IMR-90 (cell line): ENCODE measurements around the gene PPP2R2D. TPM values are rescaled to one million over a fixed set of nuclear protein-coding genes. Genes with fewer than 3 reads are reported as not detected.

ENCODE experiments used
- ATAC-seq: fragments of 200-7000 bp; cut with Tn5 transposase; 2 replicates; pipeline ENCODE4 v1.9.1; 2020; ENCODE audit warnings: low read depth, mild to moderate bottlenecking, moderate library complexity
- BruUV-seq: library from RNA; stranded (reverse); fragments of 400-500 nt; replicated peaks from 2 replicates; lab custom pipeline; 2021; lab: Mats Ljungman, UMichigan
- CTCF ChIA-PET: fragments of 300-600 bp; formaldehyde crosslinking; extraction: SDS; loops from one replicate; lab custom pipeline; 2021; ENCODE audit warnings: antibody characterized with exemption; lab: Yijun Ruan, JAX
- POLR2A ChIA-PET: fragments of 300-600 bp; sonication (Branson Sonifier 250); formaldehyde crosslinking; loops from one replicate; lab custom pipeline; 2022; ENCODE audit warnings: antibody characterized with exemption; ENCODE audit not compliant: unreplicated experiment; lab: Charles Lee
- DNase-seq: peaks from one replicate; pipeline ENCODE4 v3.0.0; 2013
- H2AFZ ChIP-seq: replicated peaks from 2 replicates; pipeline ENCODE3; 2013; ENCODE audit warnings: low read length, mild to moderate bottlenecking; ENCODE audit not compliant: poor library complexity
- H2AK5ac ChIP-seq: 2 replicates; pipeline ENCODE4 v1.6.1; 2013; ENCODE audit warnings: low read depth, low read length, inconsistent platforms
- H2AK9ac ChIP-seq: replicated peaks from 2 replicates; pipeline ENCODE3; 2013; ENCODE audit warnings: mild to moderate bottlenecking, low read depth, low read length, moderate library complexity; ENCODE audit not compliant: poor library complexity
- H2BK120ac ChIP-seq: 2 replicates; pipeline ENCODE4 v1.6.1; 2013; ENCODE audit warnings: low read depth, low read length, inconsistent platforms
- H2BK15ac ChIP-seq: 3 replicates; pipeline ENCODE4 v1.6.1; 2013; ENCODE audit warnings: low read depth, low read length, inconsistent platforms
- H2BK20ac ChIP-seq: 2 replicates; pipeline ENCODE4 v1.6.1; 2013; ENCODE audit warnings: low read depth, mild to moderate bottlenecking, inconsistent platforms, low read length, moderate library complexity
- H2BK5ac ChIP-seq: 2 replicates; pipeline ENCODE4 v1.6.1; 2013; ENCODE audit warnings: mild to moderate bottlenecking, low read depth, low read length, inconsistent platforms; ENCODE audit not compliant: poor library complexity, severe bottlenecking
- H3K14ac ChIP-seq: replicated peaks from 2 replicates; pipeline ENCODE4 v1.6.1; 2013; ENCODE audit warnings: low read depth, low read length, inconsistent platforms
- H3K18ac ChIP-seq: 2 replicates; pipeline ENCODE4 v1.6.1; 2013; ENCODE audit warnings: low read depth, low read length, control low read depth
- H3K23ac ChIP-seq: 2 replicates; pipeline ENCODE4 v1.6.1; 2013; ENCODE audit warnings: low read depth, low read length, inconsistent platforms
- H3K27ac ChIP-seq: 2 replicates; pipeline ENCODE4 v1.5.1; 2013; ENCODE audit warnings: mild to moderate bottlenecking, control low read depth, low read length; ENCODE audit not compliant: insufficient read depth
- H3K27me3 ChIP-seq: 2 replicates; pipeline ENCODE4 v1.6.1; 2013; ENCODE audit warnings: low read length; ENCODE audit not compliant: control insufficient read depth, insufficient read depth
- H3K36me3 ChIP-seq: 2 replicates; pipeline ENCODE4 v1.6.1; 2013; ENCODE audit warnings: low read length, mixed read lengths; ENCODE audit not compliant: control insufficient read depth, insufficient read depth
- H3K4ac ChIP-seq: 2 replicates; pipeline ENCODE4 v1.6.1; 2013; ENCODE audit warnings: low read depth, low read length, inconsistent platforms
- H3K4me1 ChIP-seq: 2 replicates; pipeline ENCODE4 v1.6.1; 2013; ENCODE audit warnings: low read length, mixed read lengths; ENCODE audit not compliant: control insufficient read depth, insufficient read depth
- H3K4me2 ChIP-seq: 2 replicates; pipeline ENCODE4 v1.6.1; 2013; ENCODE audit warnings: low read depth, mild to moderate bottlenecking, control low read depth, low read length, moderate library complexity
- H3K4me3 ChIP-seq: 2 replicates; pipeline ENCODE4 v1.5.1; 2013; ENCODE audit warnings: low read depth, mild to moderate bottlenecking, control low read depth, low read length, moderate library complexity; ENCODE audit not compliant: insufficient read depth
- H3K56ac ChIP-seq: 2 replicates; pipeline ENCODE4 v1.6.1; 2013; ENCODE audit warnings: low read length, inconsistent platforms; ENCODE audit not compliant: insufficient read depth; ENCODE audit errors: extremely low read depth
- H3K79me1 ChIP-seq, 2 experiments: 2 replicates each; pipeline ENCODE4 v1.6.1; 2013; ENCODE audit warnings: low read length in 2 of 2, inconsistent platforms in 1 of 2, low read depth in 1 of 2
- H3K9ac ChIP-seq: 2 replicates; pipeline ENCODE4 v1.6.1; 2013; ENCODE audit warnings: low read depth, low read length, control low read depth
- H3K9me1 ChIP-seq: 2 replicates; pipeline ENCODE4 v1.6.1; 2013; ENCODE audit warnings: low read length, inconsistent platforms; ENCODE audit not compliant: insufficient read depth
- H3K9me3 ChIP-seq: 2 replicates; pipeline ENCODE4 v1.6.1; 2013; ENCODE audit warnings: low read length; ENCODE audit not compliant: control insufficient read depth, insufficient read depth
- H4K20me1 ChIP-seq: 2 replicates; pipeline ENCODE4 v1.6.1; 2013; ENCODE audit warnings: low read length, inconsistent platforms; ENCODE audit not compliant: insufficient read depth
- H4K5ac ChIP-seq: 2 replicates; pipeline ENCODE4 v1.6.1; 2013; ENCODE audit warnings: mild to moderate bottlenecking, low read depth, low read length, control low read depth
- H4K8ac ChIP-seq, 2 experiments: 2 replicates each; pipeline ENCODE4 v1.6.1; 2013; ENCODE audit warnings: low read depth in 2 of 2, low read length in 2 of 2, control low read depth in 1 of 2, inconsistent platforms in 1 of 2
- H4K91ac ChIP-seq: 2 replicates; pipeline ENCODE4 v1.6.1; 2013; ENCODE audit warnings: low read depth, low read length, inconsistent platforms; ENCODE audit not compliant: insufficient read depth
- BHLHE40 ChIP-seq: fragments of 150-350 bp; IDR thresholded peaks from 2 replicates; pipeline ENCODE4 v1.6.1; 2016; ENCODE audit warnings: mild to moderate bottlenecking, low read depth, low read length
- CEBPB ChIP-seq: IDR thresholded peaks from 2 replicates; pipeline ENCODE4 v1.6.1; 2012; ENCODE audit warnings: low read depth, low read length, improper control_type of control experiment
- CHD1 ChIP-seq: IDR thresholded peaks from 2 replicates; pipeline ENCODE4 v1.6.1; 2012; ENCODE audit warnings: low read depth, low read length, improper control_type of control experiment
- CTCF ChIP-seq: conservative IDR thresholded peaks from 2 replicates; pipeline ENCODE4 v1.5.1; 2012; ENCODE audit warnings: mild to moderate bottlenecking, low read depth, low read length, improper control_type of control experiment
- ELK1 ChIP-seq: fragments of 150-350 bp; IDR thresholded peaks from 2 replicates; pipeline ENCODE4 v1.6.1; 2016; ENCODE audit warnings: low read depth, mild to moderate bottlenecking, low read length, moderate library complexity, borderline replicate concordance
- FOS ChIP-seq: fragments of 150-350 bp; IDR thresholded peaks from 2 replicates; pipeline ENCODE4 v1.6.1; 2016; ENCODE audit warnings: low read depth, low read length
- MAFK ChIP-seq: IDR thresholded peaks from 2 replicates; pipeline ENCODE4 v1.6.1; 2012; ENCODE audit warnings: low read depth, low read length, improper control_type of control experiment
- MAZ ChIP-seq: IDR thresholded peaks from 2 replicates; pipeline ENCODE4 v1.6.1; 2012; ENCODE audit warnings: low read depth, mild to moderate bottlenecking, low read length, improper control_type of control experiment, moderate library complexity, borderline replicate concordance
- MXI1 ChIP-seq: IDR thresholded peaks from 2 replicates; pipeline ENCODE4 v1.6.1; 2012; ENCODE audit warnings: low read depth, mild to moderate bottlenecking, low read length, moderate library complexity, borderline replicate concordance
- NFE2L2 ChIP-seq: fragments of 150-350 bp; IDR thresholded peaks from 2 replicates; pipeline ENCODE4 v1.6.1; 2016; ENCODE audit warnings: low read depth, mild to moderate bottlenecking, low read length
- POLR2A ChIP-seq: IDR thresholded peaks from 2 replicates; pipeline ENCODE4 v1.6.1; 2012; ENCODE audit warnings: mild to moderate bottlenecking, low read depth, low read length
- RAD21 ChIP-seq: IDR thresholded peaks from 2 replicates; pipeline ENCODE4 v1.6.1; 2012; ENCODE audit warnings: low read length, improper control_type of control experiment
- RCOR1 ChIP-seq: IDR thresholded peaks from 2 replicates; pipeline ENCODE4 v1.6.1; 2012; ENCODE audit warnings: mild to moderate bottlenecking, low read length, improper control_type of control experiment; ENCODE audit not compliant: insufficient replicate concordance
- RFX5 ChIP-seq: IDR thresholded peaks from 2 replicates; pipeline ENCODE4 v1.8.0; 2012; ENCODE audit warnings: low read depth, mild to moderate bottlenecking, low read length, moderate library complexity
- SMC3 ChIP-seq: fragments of 150-350 bp; IDR thresholded peaks from 2 replicates; pipeline ENCODE4 v1.6.1; 2016; ENCODE audit warnings: low read depth, mild to moderate bottlenecking, antibody characterized with exemption, low read length, moderate library complexity
- USF2 ChIP-seq: fragments of 150-350 bp; IDR thresholded peaks from 2 replicates; pipeline ENCODE4 v1.6.1; 2017; ENCODE audit warnings: mild to moderate bottlenecking, antibody characterized with exemption, low read length, low read depth
- WGBS, 2 experiments: methylation state at CpG; one replicate each; pipeline versions ENCODE4 v1.1.5 to v1.1.7; 2013; ENCODE audit warnings: missing lambda C conversion rate in 2 of 2; ENCODE audit not compliant: insufficient read length in 1 of 2; ENCODE audit errors: extremely low coverage in 2 of 2; 5-methylcytosine and 5-hydroxymethylcytosine counted together
- dilution Hi-C: fragments of 300-500 bp; cut with HindIII; formaldehyde crosslinking; loops from one replicate; pipeline ENCODE4 v1.14.3; 2018; ENCODE audit warnings: low sequenced_read_pairs; ENCODE audit not compliant: unreplicated experiment
- in situ Hi-C: fragments of 300-500 bp; cut with MboI; formaldehyde crosslinking; loops from 3 replicates; pipeline ENCODE4 v1.14.3; 2019; ENCODE audit warnings: low sequenced_read_pairs, inconsistent platforms, mixed read lengths
- intact Hi-C: fragments of 100-400 bp; cut with micrococcal nuclease; formaldehyde crosslinking; loops from 2 replicates; pipeline ENCODE4 v1.10.0; 2022
- polyA plus RNA-seq, 3 experiments: library from polyadenylated mRNA; depleted of rRNA; stranded (reverse); fragments of >200 nt; gene quantifications; 2 replicates each; pipeline ENCODE4 v1.2.3, GENCODE V29; 2012; ENCODE audit warnings: low replicate concordance in 1 of 3
- total RNA-seq: library from RNA; depleted of rRNA; stranded (reverse); fragments of >200 nt; gene quantifications from 2 replicates; pipeline ENCODE4 v1.2.3, GENCODE V29; 2012

The PPP2R2D gene
- total and polyA plus RNA-seq, 2 of the 4 experiments (the other 2 are of a cell fraction): 22.8 to 23.8 TPM

GRCh38 chr10:131895116-131895515 is 5.7 kb upstream of the PPP2R2D start:
- Histone ChIP-seq H4K91ac (no peak overlapping the region), H3K4me2 (no peak overlapping the region), H4K8ac (no peak overlapping the region), H3K27ac (no peak overlapping the region), H2BK5ac (no peak overlapping the region), H3K4me3 (no peak overlapping the region), H3K23ac (no peak overlapping the region), H3K4me1 (no peaks in the 10 kb centered on the region), H2BK15ac (no peak overlapping the region), H3K79me1 (no peaks in the 10 kb centered on the region), H3K18ac (no peak overlapping the region), H3K36me3 (no peaks in the 10 kb centered on the region), H2AK5ac (no peak overlapping the region), H2AFZ (no peak overlapping the region), H3K27me3 (peaks cover 62% of the 10 kb centered on the region), H3K14ac (no peak overlapping the region), H4K5ac (no peak overlapping the region), H3K56ac (no peak overlapping the region), H2BK20ac (no peak overlapping the region), H3K4ac (no peak overlapping the region), H2AK9ac (no peak overlapping the region), H3K9me3 (no peaks in the 10 kb centered on the region; the same call in 1 of the 2 replicates), H2BK120ac (no peak overlapping the region), H3K9ac (no peak overlapping the region), H3K9me1 (no peaks in the 10 kb centered on the region), H4K20me1 (no peaks in the 10 kb centered on the region)
- ATAC-seq (no peak), DNase-seq (no peak)
- ChIA-PET POLR2A (no interaction called here), CTCF (interaction anchor here (0.8 kb wide), 1 partner anchor 128 kb away, joined by 4 read pairs; no protein-coding TSS in a partner anchor)
- intact Hi-C loops: no loop called here
- in situ Hi-C loops: no loop called here
- TF ChIP-seq USF2: no peak
- TF ChIP-seq SMC3: no peak
- TF ChIP-seq CTCF: no peak
- no peak for TF ChIP-seq NFE2L2
- TF ChIP-seq BHLHE40: no peak
- no peak for TF ChIP-seq MAFK
- no peak for TF ChIP-seq FOS
- no peak for TF ChIP-seq MAZ
- TF ChIP-seq ELK1: no peak
- no peak for TF ChIP-seq RAD21
- TF ChIP-seq MXI1: no peak
- no peak for TF ChIP-seq CHD1
- TF ChIP-seq RFX5: no peak
- TF ChIP-seq RCOR1: no peak
- no peak for TF ChIP-seq POLR2A
- TF ChIP-seq CEBPB: no peak
- 78% methylated on average over 13 of the region's 17 CpGs; no CpG with 5 or more reads in 1 of the 2 experiments for WGBS, 2 experiments
- no TSS peak for BruUV-seq
- dilution Hi-C loops: no loop called here
